ENCODE data around the gene DAGLA. TPM values are rescaled to one million over a fixed set of nuclear protein-coding genes. Genes with fewer than 3 reads are reported as not detected.

The DAGLA gene
- total RNA-seq, 1 donor from 2014 or later: 4.8 TPM

GRCh38 chr11:61637277-61637676, 42.9 kb upstream of the DAGLA start:
- no peak overlapping the region for H3K4me3 Mint-ChIP-seq (ENCODE audit: unreplicated experiment)
- H3K36me3 Mint-ChIP-seq (ENCODE audit: low read depth): no peaks in the 10 kb centered on the region
- H3K27ac Mint-ChIP-seq (ENCODE audit: unreplicated experiment): no peak overlapping the region
- H3K27me3 Mint-ChIP-seq (ENCODE audit: low read depth): peaks cover 9% of the 10 kb centered on the region
- H3K9me3 Mint-ChIP-seq (ENCODE audit: low read depth): no peaks in the 10 kb centered on the region
- no peak for TF ChIP-seq CTCF (IDR thresholded peaks at IDR 0.05)
- no peak for DNase-seq (ENCODE audit: low spot score)
- H3K4me1 Mint-ChIP-seq (ENCODE audit: low read depth): no peaks in the 10 kb centered on the region

GRCh38 chr11:61639816-61640443, 40.3 kb upstream of the DAGLA start:
- Mint-ChIP-seq H3K4me3 (ENCODE audit: unreplicated experiment) (no peak overlapping the region), H3K36me3 (ENCODE audit: low read depth) (no peaks in the 10 kb centered on the region), H3K27ac (ENCODE audit: unreplicated experiment) (no peak overlapping the region), H3K4me1 (ENCODE audit: low read depth) (no peaks in the 10 kb centered on the region), H3K27me3 (ENCODE audit: low read depth) (peaks cover 11% of the 10 kb centered on the region), H3K9me3 (ENCODE audit: low read depth) (no peaks in the 10 kb centered on the region)
- TF ChIP-seq CTCF (IDR thresholded peaks at IDR 0.05): no peak
- DNase-seq (ENCODE audit: low spot score): no peak

GRCh38 chr11:61642162-61642561, 38.0 kb upstream of the DAGLA start:
- no peaks in the 10 kb centered on the region for H3K4me1 Mint-ChIP-seq (ENCODE audit: low read depth)
- no peak for DNase-seq (ENCODE audit: low spot score)
- peaks cover 7% of the 10 kb centered on the region for H3K27me3 Mint-ChIP-seq (ENCODE audit: low read depth)
- no peak overlapping the region for H3K4me3 Mint-ChIP-seq (ENCODE audit: unreplicated experiment)
- no peak for TF ChIP-seq CTCF (IDR thresholded peaks at IDR 0.05)
- no peaks in the 10 kb centered on the region for H3K36me3 Mint-ChIP-seq (ENCODE audit: low read depth)
- H3K9me3 Mint-ChIP-seq (ENCODE audit: low read depth): no peaks in the 10 kb centered on the region
- no peak overlapping the region for H3K27ac Mint-ChIP-seq (ENCODE audit: unreplicated experiment)

GRCh38 chr11:61645179-61645868, 34.9 kb upstream of the DAGLA start:
- Mint-ChIP-seq H3K4me1 (ENCODE audit: low read depth) (no peaks in the 10 kb centered on the region), H3K27ac (ENCODE audit: unreplicated experiment) (no peak overlapping the region), H3K27me3 (ENCODE audit: low read depth) (peaks cover 7% of the 10 kb centered on the region), H3K9me3 (ENCODE audit: low read depth) (no peaks in the 10 kb centered on the region), H3K4me3 (ENCODE audit: unreplicated experiment) (no peak overlapping the region), H3K36me3 (ENCODE audit: low read depth) (no peaks in the 10 kb centered on the region)
- no peak for DNase-seq (ENCODE audit: low spot score)
- TF ChIP-seq CTCF (IDR thresholded peaks at IDR 0.05): no peak

- DNase-seq (ENCODE audit: low spot score): no peak
- TF ChIP-seq CTCF (IDR thresholded peaks at IDR 0.05): no peak
- no peaks in the 10 kb centered on the region for H3K36me3 Mint-ChIP-seq (ENCODE audit: low read depth)
- H3K27ac Mint-ChIP-seq (ENCODE audit: unreplicated experiment): no peak overlapping the region
- H3K27me3 Mint-ChIP-seq (ENCODE audit: low read depth): peaks cover 7% of the 10 kb centered on the region
- no peaks in the 10 kb centered on the region for H3K9me3 Mint-ChIP-seq (ENCODE audit: low read depth)
- H3K4me3 Mint-ChIP-seq (ENCODE audit: unreplicated experiment): no peak overlapping the region
- no peaks in the 10 kb centered on the region for H3K4me1 Mint-ChIP-seq (ENCODE audit: low read depth)
Observed at GRCh38 chr11:61647529-61647928, 32.7 kb upstream of the DAGLA start.
